ENCODE data around the gene FNDC4. TPM values are rescaled to one million over a fixed set of nuclear protein-coding genes. Genes with fewer than 3 reads are reported as not detected.
A peak's percentile ranks its signal among the peaks of the same experiment; 100 is the strongest.

The FNDC4 gene
- polyA plus RNA-seq, 3 donors: 7.4 to 8.2 (median 7.6) TPM

GRCh38 chr2:27494284-27494943 is 586 bp downstream of the FNDC4 start:
- DNase-seq (ENCODE audit: low read depth in 3 of 3, low spot score in 2 of 3): no peak

GRCh38 chr2:27493948-27494283 is 1.1 kb downstream of the FNDC4 start:
- no peak for DNase-seq (ENCODE audit: low read depth in 3 of 3, low spot score in 2 of 3)

- DNase-seq (ENCODE audit: low read depth in 3 of 3, low spot score in 2 of 3): no peak
These were observed 2.4 kb downstream of the FNDC4 start for GRCh38 chr2:27492557-27492956.

GRCh38 chr2:27489498-27490397 is 5.3 kb downstream of the FNDC4 start, which contains the start of gene IFT172:
IFT172 (minus strand) TSS chr2:27489743; CDS start chr2:27489653, 90 bp downstream.
- DNase-seq (ENCODE audit: low read depth in 3 of 3, low spot score in 2 of 3): peak; percentile 94 to 97 (median 95)

- DNase-seq (ENCODE audit: low read depth in 3 of 3, low spot score in 2 of 3): peak in 1 of 3 donors; percentile 8
These were observed 5.9 kb downstream of the FNDC4 start for GRCh38 chr2:27489118-27489497.

GRCh38 chr2:27485496-27485895 is 9.5 kb downstream of the FNDC4 start:
- DNase-seq (ENCODE audit: low read depth in 3 of 3, low spot score in 2 of 3): no peak

- no peak for DNase-seq (ENCODE audit: low read depth in 3 of 3, low spot score in 2 of 3)
These were observed 23.0 kb downstream of the FNDC4 start for GRCh38 chr2:27471961-27472360.

- no peak for DNase-seq (ENCODE audit: low read depth in 3 of 3, low spot score in 2 of 3)
These were observed 30.6 kb downstream of the FNDC4 start for GRCh38 chr2:27464443-27464842.

- DNase-seq (ENCODE audit: low read depth in 3 of 3, low spot score in 2 of 3): no peak
These were observed 33.9 kb downstream of the FNDC4 start for GRCh38 chr2:27461118-27461517.

GRCh38 chr2:27453968-27454367 is 41.0 kb downstream of the FNDC4 start:
- no peak for DNase-seq (ENCODE audit: low read depth in 3 of 3, low spot score in 2 of 3)

GRCh38 chr2:27451095-27451494 is 43.9 kb downstream of the FNDC4 start:
- DNase-seq (ENCODE audit: low read depth in 3 of 3, low spot score in 2 of 3): no peak

GRCh38 chr2:27448381-27448780 is 46.6 kb downstream of the FNDC4 start:
- DNase-seq (ENCODE audit: low read depth in 3 of 3, low spot score in 2 of 3): no peak

- no peak for DNase-seq (ENCODE audit: low read depth in 3 of 3, low spot score in 2 of 3)
These were observed 48.9 kb downstream of the FNDC4 start for GRCh38 chr2:27446057-27446456.

- no peak for DNase-seq (ENCODE audit: low read depth in 3 of 3, low spot score in 2 of 3)
These were observed 49.4 kb downstream of the FNDC4 start for GRCh38 chr2:27445615-27446014.

- DNase-seq (ENCODE audit: low read depth in 3 of 3, low spot score in 2 of 3): no peak
These were observed 49.8 kb downstream of the FNDC4 start for GRCh38 chr2:27445155-27445554.

GRCh38 chr2:27442920-27443282 is 52.1 kb downstream of the FNDC4 start:
- no peak for DNase-seq (ENCODE audit: low read depth in 3 of 3, low spot score in 2 of 3)

- DNase-seq (ENCODE audit: low read depth in 3 of 3, low spot score in 2 of 3): no peak
These were observed 52.8 kb downstream of the FNDC4 start, which contains the start of gene KRTCAP3 for GRCh38 chr2:27441958-27442919. KRTCAP3 (plus strand) TSS chr2:27442381; CDS start chr2:27442413, 32 bp downstream.

All from right renal cortex interstitium (tissue), 3 donors.